GM21390 (cell line): ENCODE data around the gene CERS5.
A peak's percentile ranks its signal among the peaks of the same experiment; 100 is the strongest.

Source experiments
- ATAC-seq: cut with Tn5 transposase; IDR thresholded peaks from one replicate; pipeline ENCODE4 v1.9.1; 2021; ENCODE audit not compliant: unreplicated experiment

CERS5 gene

DNA sequence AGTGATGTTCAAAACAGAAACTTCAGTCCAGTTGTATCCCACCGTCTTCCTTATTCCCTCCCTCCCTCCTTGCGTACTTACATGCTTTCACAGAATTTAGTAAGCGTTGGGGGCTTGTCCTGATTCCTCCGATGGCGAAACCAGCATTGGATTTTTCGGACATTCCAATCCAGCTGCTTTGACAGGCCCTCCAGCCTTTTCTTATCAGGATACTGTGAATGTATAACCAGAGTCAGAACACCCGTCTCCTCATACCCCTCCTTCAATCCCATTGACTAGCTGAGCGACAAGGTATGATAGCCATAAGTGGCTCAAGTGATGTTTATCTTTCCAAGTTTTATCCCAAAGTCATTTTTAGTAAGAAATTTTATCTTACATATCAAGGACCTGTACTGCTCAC lies 24.2 kb downstream of the CERS5 start:
- ATAC-seq, result no peak

DNA sequence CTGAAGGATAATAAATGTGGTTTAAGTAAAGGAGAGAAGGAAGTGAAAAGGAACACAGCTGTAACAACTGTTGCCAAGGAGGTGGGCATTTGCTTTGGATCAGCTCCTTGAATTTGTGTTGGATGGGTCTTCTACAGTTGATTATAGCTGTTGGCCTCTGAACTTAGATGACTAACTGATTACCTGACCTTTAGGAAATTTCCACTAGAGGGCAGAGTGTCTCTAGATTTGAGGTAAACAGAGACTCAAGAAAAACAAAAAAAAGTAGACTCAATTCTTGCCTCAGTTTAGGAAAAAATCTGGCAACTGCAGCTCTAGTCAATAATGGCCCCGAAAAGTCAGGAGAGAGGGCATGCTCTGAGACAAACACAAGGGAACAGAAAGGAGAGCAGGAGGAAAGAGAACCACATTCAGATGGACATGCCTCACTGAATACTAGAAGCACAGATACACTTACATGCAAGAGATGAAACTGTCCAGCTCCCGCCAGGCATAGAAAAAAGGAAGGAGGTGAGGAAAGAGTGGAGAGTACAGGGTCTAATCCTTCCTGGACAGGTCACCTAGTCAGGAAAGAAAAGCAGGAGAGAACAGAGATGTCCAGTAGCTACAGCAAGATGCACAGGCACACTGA lies 34.5 kb downstream of the CERS5 start:
- no peak for ATAC-seq

DNA sequence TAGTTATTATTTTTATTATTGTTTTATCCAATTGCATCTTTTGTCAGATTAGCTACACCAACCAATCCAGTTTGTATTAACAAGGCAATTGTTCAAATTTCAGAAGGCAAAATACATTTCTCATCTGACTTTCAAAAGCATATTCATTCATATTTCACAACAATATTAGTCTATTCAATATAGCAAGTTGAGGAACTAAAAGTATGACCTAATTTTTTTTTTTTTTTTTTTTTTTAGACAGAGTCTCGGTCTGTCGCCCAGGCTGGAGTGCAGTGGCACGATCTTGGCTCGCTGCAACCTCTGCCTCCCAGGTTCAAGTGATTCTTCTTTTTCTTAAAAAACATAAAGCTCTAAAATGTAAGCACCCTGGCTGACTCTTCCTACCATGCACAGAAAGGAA lies 37.9 kb downstream of the CERS5 start:
- no peak for ATAC-seq

DNA sequence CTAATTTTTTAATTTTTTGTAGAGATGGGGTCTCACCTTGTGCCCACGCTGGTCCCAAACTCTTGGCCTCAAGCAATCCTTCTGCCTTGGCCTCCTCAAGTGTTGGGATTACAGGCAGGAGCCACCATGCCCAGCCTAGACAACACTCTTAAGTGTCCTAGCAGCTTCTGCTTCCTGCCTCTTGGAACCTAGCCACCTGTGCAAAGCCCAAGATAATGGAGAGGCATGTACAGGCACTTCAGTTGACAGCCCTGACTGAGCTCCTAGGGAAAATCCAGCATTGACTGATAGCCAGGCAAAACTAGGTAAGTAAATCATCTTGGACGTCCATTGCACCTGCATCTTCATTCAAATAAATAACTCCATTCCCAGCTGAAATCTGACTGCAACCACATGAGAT lies 39.6 kb downstream of the CERS5 start:
- no peak for ATAC-seq

- ATAC-seq, result no peak
These were observed 44.0 kb downstream of the CERS5 start for GRCh38 chr12:50123203-50123602.

DNA sequence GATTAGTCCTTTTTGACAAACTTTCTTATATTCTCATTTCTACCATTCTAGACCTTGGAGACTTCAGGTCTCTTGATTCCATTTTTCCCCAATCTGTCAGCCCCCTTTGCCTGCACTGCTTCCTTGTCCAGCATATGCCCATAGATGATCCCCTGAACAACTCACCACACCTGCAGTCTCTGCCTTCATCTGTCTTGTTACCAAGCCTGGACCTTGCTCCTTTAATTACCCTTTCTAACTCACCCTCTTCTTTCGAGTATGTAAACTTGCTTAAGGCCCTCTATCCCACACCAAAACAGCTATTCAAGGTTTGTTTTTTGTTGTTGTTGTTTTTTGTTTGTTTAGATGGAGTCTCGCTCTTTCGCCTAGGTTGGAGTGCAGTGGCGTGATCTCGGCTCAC lies 45.5 kb downstream of the CERS5 start:
- ATAC-seq, result no peak

DNA sequence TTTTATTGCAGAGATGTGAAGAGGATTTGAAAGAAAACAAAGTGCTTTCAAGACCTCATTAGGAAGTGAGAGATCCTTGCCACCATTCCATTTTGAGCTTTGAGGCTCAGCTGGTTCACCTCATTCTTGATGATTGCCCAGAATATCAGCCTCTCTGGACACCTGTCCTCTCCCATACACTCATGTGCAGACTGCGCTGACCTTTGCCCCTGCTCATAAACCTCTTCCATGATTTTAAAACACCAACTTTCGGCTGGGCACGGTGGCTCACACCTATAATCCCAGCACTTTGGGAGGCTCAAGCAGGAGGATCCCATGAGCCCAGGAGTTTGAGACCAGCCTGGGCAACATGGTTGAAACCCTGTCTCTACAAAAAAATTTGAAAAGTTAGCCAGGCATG lies 46.2 kb downstream of the CERS5 start:
- no peak for ATAC-seq

GRCh38 chr12:50120521-50120920 lies 46.6 kb downstream of the CERS5 start:
- no peak for ATAC-seq

GRCh38 chr12:50119387-50119786 lies 47.8 kb downstream of the CERS5 start:
- no peak for ATAC-seq

GRCh38 chr12:50117057-50117622 lies 50.0 kb downstream of the CERS5 start:
- no peak for ATAC-seq

DNA sequence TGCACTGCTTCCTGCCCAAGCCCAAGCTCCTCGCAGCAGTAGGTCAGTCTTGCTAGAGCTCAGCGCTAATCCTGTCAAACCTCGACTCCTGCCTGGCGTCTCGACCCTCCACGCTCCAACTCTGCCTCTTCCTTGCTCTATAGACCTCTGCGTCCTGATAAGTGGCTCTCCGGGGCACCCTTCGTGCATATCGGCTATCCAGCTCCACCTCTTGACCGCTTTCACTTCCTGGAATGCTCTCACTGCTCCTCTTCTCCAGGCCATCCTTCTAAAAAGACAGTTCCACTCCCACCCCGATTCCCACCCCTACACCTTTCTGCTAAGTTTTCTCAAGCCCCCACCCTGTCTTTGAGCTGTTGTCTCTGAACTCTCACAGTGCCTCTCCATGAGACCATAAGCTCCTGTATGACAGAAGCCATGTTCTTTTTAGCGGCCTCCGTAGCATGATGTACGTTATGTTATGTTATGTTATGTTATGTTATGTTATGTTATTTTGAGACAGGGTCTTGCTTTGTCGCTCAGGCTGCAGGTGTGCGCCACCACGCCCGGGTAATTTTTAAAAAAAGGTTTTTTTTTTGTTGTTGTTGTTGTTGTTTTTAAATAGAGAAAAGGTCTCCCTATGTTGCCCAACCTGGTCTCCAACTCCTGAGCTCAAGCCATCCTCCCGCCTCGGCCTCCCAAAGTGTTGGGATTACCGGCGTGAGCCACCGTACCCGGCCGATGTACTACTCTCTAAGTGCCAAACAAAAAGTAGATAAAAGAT lies 54.5 kb downstream of the CERS5 start:
- ATAC-seq, result peak; percentile 2

- ATAC-seq, result peak; percentile 79
These were observed 55.3 kb downstream of the CERS5 start, which contains the start of gene COX14 for GRCh38 chr12:50111693-50112455. TSS of gene COX14 (plus strand) at chr12:50112236. CDS start at chr12:50120044, 7,808 bp downstream.

- no peak for ATAC-seq
These were observed 55.8 kb downstream of the CERS5 start for GRCh38 chr12:50111395-50111692.

- ATAC-seq, result no peak
These were observed 56.3 kb downstream of the CERS5 start for GRCh38 chr12:50110762-50111351.

DNA sequence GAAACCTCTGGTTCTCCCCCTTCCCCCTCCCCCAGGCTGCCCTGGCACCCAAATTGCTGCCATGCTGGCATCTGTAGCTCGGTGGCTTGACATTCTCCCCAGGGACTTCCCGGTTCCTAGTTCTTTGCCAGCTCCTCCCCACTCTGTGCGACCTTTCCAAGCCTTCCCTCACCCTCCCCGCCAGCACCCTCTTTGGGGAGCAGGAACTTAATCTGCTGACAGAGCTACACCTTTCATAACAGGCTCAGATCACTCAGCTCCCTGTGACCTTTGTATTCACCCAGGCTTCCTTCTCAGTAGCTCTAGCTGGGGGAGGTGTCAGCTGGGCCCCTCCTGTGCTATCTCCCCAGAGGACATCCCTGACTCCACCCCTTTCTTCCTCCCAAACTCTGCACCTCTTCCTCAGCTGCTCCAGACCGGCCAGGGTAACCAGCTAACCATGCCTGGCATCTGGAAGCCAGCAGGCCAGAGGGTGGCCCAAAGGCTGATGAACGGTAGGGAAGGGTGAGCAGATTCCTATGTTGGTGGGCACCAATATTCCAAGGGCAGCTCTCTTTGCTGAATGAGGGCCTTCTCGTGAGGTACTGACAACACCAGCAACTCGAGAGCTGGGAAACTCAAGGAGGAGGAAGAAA lies 56.9 kb downstream of the CERS5 start:
- no peak for ATAC-seq

DNA sequence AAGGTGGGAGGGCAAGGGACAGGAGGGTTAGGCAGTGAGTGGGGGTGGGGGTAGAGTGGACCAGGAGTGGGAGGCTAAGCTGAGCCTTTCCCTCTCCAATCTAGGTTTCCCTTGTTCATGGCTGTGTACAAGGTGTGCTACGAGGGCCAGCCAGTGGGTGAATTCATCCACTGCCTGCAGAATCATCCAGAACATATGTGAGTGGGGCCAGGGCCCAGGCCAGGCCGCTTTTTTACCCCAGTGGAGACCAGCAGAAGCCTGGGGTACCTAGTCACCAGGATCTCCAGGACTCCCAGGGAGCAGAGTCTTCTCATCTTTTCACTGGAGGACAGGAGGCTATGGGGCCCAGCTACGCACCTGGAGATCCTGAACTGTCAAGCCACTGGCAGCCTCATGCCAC lies 57.9 kb downstream of the CERS5 start:
- no peak for ATAC-seq

- no peak for ATAC-seq
These were observed 59.5 kb downstream of the CERS5 start for GRCh38 chr12:50107416-50108268.

- ATAC-seq, result no peak
These were observed 60.3 kb downstream of the CERS5 start for GRCh38 chr12:50106907-50107306.

DNA sequence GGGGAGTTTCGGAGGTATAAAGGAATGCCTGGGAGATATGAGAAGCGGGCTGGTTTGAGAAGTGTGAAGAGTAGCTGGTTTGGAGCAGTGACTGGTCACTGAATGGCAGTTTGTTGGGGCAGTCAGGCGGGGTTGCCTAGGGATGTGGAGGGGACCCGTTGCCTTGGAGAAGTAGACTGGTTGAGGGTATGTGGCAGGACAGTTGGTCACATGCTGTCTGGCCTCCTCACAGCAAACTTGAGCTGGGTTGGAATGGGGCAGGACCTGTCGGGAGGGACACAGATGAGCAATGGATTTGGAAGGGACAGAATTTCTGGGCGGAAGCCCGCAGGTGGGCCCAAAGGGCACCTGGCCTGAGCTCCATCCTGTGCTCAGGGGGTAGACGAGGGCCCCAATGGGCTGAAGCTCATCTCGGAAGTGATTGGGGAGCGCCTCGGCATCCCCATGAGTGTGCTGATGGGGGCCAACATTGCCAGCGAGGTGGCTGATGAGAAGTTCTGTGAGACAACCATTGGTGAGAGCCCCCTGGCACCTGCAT lies 61.2 kb downstream of the CERS5 start:
- no peak for ATAC-seq
